Large intestine (tissue), 12 donors: Measurements from ENCODE around the gene HMGCS1. TPM values are rescaled to one million over a fixed set of nuclear protein-coding genes. Genes with fewer than 3 reads are reported as not detected.

Experiments used
- DNase-seq, 2 donors: peaks; one replicate each; pipeline versions ENCODE4 v3.0.0 to v3.0.0-alpha.2; 2013
- H3K27ac ChIP-seq: one replicate; pipeline ENCODE4 v1.5.1; 2013; ENCODE audit warnings: low read length
- H3K27me3 ChIP-seq: 2 replicates; pipeline ENCODE4 v1.6.1; 2013; ENCODE audit warnings: low read length; ENCODE audit not compliant: control insufficient read depth, insufficient read depth
- H3K36me3 ChIP-seq: 2 replicates; pipeline ENCODE4 v1.6.1; 2013; ENCODE audit warnings: low read length; ENCODE audit not compliant: control insufficient read depth, insufficient read depth
- H3K4me1 ChIP-seq: one replicate; pipeline ENCODE4 v1.6.1; 2013; ENCODE audit warnings: low read length; ENCODE audit not compliant: control insufficient read depth, insufficient read depth
- H3K4me3 ChIP-seq: one replicate; pipeline ENCODE4 v1.5.1; 2013; ENCODE audit warnings: low read length
- H3K9me3 ChIP-seq: one replicate; pipeline ENCODE4 v1.6.1; 2013; ENCODE audit warnings: mild to moderate bottlenecking, low read depth, low read length, moderate library complexity; ENCODE audit not compliant: control insufficient read depth
- WGBS: methylation state at CpG from one replicate; pipeline ENCODE4 v1.1.5; 2013; ENCODE audit warnings: low lambda C conversion rate; ENCODE audit not compliant: insufficient coverage; 5-methylcytosine and 5-hydroxymethylcytosine counted together
- long read RNA-seq, 11 donors: transcript quantifications; one replicate each; lab custom pipeline, GENCODE V29; 2026
- polyA plus RNA-seq: library from polyadenylated mRNA; unstranded; fragments of 120-200 nt; gene quantifications from one replicate; pipeline ENCODE4 v1.2.1, GENCODE V29; 2013

The HMGCS1 gene
- polyA plus RNA-seq: 179 TPM
- long read RNA-seq, donor 1, transcript HMGCS1-201 (11 exons, 3,506 nt): major isoform, 7 of 44 reads
- long read RNA-seq, donor 1, transcript HMGCS1-202 (10 exons, 3,466 nt): minor isoform, 5 of 44 reads
- long read RNA-seq, donor 1, partial matches to known transcripts: 28 of 44 reads
- long read RNA-seq, donor 1, other reads (novel, unspliced or antisense): 0 of 44 reads
- long read RNA-seq, donor 2, transcript HMGCS1-203 (2 exons, 950 nt): minor isoform, 5 of 83 reads
- long read RNA-seq, donor 2, transcript HMGCS1-201 (11 exons, 3,506 nt): minor isoform, 14 of 83 reads
- long read RNA-seq, donor 2, transcript HMGCS1-202 (10 exons, 3,466 nt): major isoform, 16 of 83 reads
- long read RNA-seq, donor 2, partial matches to known transcripts: 45 of 83 reads
- long read RNA-seq, donor 2, other reads (novel, unspliced or antisense): 0 of 83 reads
- long read RNA-seq, donor 3, transcript HMGCS1-202 (10 exons, 3,466 nt): minor isoform, 17 of 88 reads
- long read RNA-seq, donor 3, transcript HMGCS1-204 (3 exons, 708 nt): minor isoform, 5 of 88 reads
- long read RNA-seq, donor 3, transcript HMGCS1-201 (11 exons, 3,506 nt): major isoform, 22 of 88 reads
- long read RNA-seq, donor 3, partial matches to known transcripts: 34 of 88 reads
- long read RNA-seq, donor 3, other reads (novel, unspliced or antisense): 7 of 88 reads
- long read RNA-seq, donor 4, partial matches to known transcripts: 0 of 1 reads
- long read RNA-seq, donor 4, other reads (novel, unspliced or antisense): 0 of 1 reads
- long read RNA-seq, donor 5, transcript HMGCS1-202 (10 exons, 3,466 nt): major isoform, 11 of 20 reads
- long read RNA-seq, donor 5, partial matches to known transcripts: 5 of 20 reads
- long read RNA-seq, donor 5, other reads (novel, unspliced or antisense): 0 of 20 reads
- long read RNA-seq, donor 6, transcript HMGCS1-201 (11 exons, 3,506 nt): major isoform, 11 of 61 reads
- long read RNA-seq, donor 6, transcript HMGCS1-202 (10 exons, 3,466 nt): minor isoform, 6 of 61 reads
- long read RNA-seq, donor 6, partial matches to known transcripts: 37 of 61 reads
- long read RNA-seq, donor 6, other reads (novel, unspliced or antisense): 0 of 61 reads
- long read RNA-seq, donor 7, partial matches to known transcripts: 7 of 17 reads
- long read RNA-seq, donor 7, other reads (novel, unspliced or antisense): 0 of 17 reads
- long read RNA-seq, donor 8, transcript HMGCS1-203 (2 exons, 950 nt): minor isoform, 8 of 97 reads
- long read RNA-seq, donor 8, transcript HMGCS1-202 (10 exons, 3,466 nt): minor isoform, 16 of 97 reads
- long read RNA-seq, donor 8, transcript HMGCS1-201 (11 exons, 3,506 nt): major isoform, 18 of 97 reads
- long read RNA-seq, donor 8, partial matches to known transcripts: 52 of 97 reads
- long read RNA-seq, donor 8, other reads (novel, unspliced or antisense): 0 of 97 reads
- long read RNA-seq, donor 9, transcript HMGCS1-204 (3 exons, 708 nt): minor isoform, 5 of 55 reads
- long read RNA-seq, donor 9, transcript HMGCS1-202 (10 exons, 3,466 nt): minor isoform, 10 of 55 reads
- long read RNA-seq, donor 9, transcript HMGCS1-203 (2 exons, 950 nt): minor isoform, 5 of 55 reads
- long read RNA-seq, donor 9, transcript HMGCS1-201 (11 exons, 3,506 nt): major isoform, 12 of 55 reads
- long read RNA-seq, donor 9, partial matches to known transcripts: 22 of 55 reads
- long read RNA-seq, donor 9, other reads (novel, unspliced or antisense): 0 of 55 reads
- long read RNA-seq, donor 10, transcript HMGCS1-201 (11 exons, 3,506 nt): major isoform, 21 of 67 reads
- long read RNA-seq, donor 10, transcript HMGCS1-203 (2 exons, 950 nt): minor isoform, 6 of 67 reads
- long read RNA-seq, donor 10, transcript HMGCS1-202 (10 exons, 3,466 nt): minor isoform, 16 of 67 reads
- long read RNA-seq, donor 10, partial matches to known transcripts: 22 of 67 reads
- long read RNA-seq, donor 10, other reads (novel, unspliced or antisense): 0 of 67 reads
- long read RNA-seq, donor 11, transcript HMGCS1-201 (11 exons, 3,506 nt): minor isoform, 8 of 46 reads
- long read RNA-seq, donor 11, transcript HMGCS1-202 (10 exons, 3,466 nt): major isoform, 10 of 46 reads
- long read RNA-seq, donor 11, partial matches to known transcripts: 24 of 46 reads
- long read RNA-seq, donor 11, other reads (novel, unspliced or antisense): 0 of 46 reads

GRCh38 chr5:43313035-43313853 lies at the start of gene HMGCS1:
HMGCS1 (minus strand) TSS chr5:43313412; CDS start chr5:43298965, 14,447 bp downstream.
- Histone ChIP-seq H3K27me3 (no peaks in the 10 kb centered on the region), H3K9me3 (no peaks in the 10 kb centered on the region), H3K4me1 (peaks cover 7% of the 10 kb centered on the region), H3K36me3 (no peaks in the 10 kb centered on the region), H3K27ac (peak within 1 kb of the TSS; percentile 93), H3K4me3 (peak within 1 kb of the TSS; percentile 82)
- peak; percentile 99 to 100 for DNase-seq
- WGBS: no CpG with 5 or more reads among the region's 70 CpGs

DNA sequence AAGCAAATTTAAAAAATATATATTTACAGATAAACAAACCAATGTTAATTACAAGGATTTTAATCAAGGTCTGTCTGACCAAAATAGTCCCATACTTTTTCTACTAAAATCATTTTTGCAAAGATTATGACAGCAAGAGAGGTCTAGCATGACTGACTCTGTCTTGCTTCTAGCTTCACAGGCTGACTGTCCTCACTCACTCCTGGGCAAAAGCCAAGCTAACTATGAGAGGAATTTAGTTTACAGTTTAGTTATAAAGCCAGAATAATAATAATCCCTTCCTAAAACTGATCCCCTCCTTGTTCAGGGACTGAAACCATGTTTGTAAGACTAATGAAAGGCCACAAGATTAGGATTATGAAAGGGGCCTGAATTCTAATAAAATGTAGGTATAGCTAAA lies 45.5 kb upstream of the HMGCS1 start:
- no peak for DNase-seq
- Histone ChIP-seq H3K36me3 (no peaks in the 10 kb centered on the region), H3K9me3 (peaks cover 3% of the 10 kb centered on the region)

GRCh38 chr5:43358301-43358700 lies 45.1 kb upstream of the HMGCS1 start:
- H3K4me1 ChIP-seq: peaks cover 13% of the 10 kb centered on the region
- H3K4me3 ChIP-seq: no peak overlapping the region
- DNase-seq: no peak
- peaks cover 3% of the 10 kb centered on the region for H3K9me3 ChIP-seq
- H3K27me3 ChIP-seq: no peaks in the 10 kb centered on the region
- WGBS: no CpG with 5 or more reads among the region's 3 CpGs
- no peaks in the 10 kb centered on the region for H3K36me3 ChIP-seq
- H3K27ac ChIP-seq: no peak overlapping the region

More for the DNA sequence above, 45.5 kb upstream of the HMGCS1 start:
- Histone ChIP-seq H3K27me3 (no peaks in the 10 kb centered on the region), H3K27ac (no peak overlapping the region), H3K4me1 (peaks cover 13% of the 10 kb centered on the region), H3K4me3 (no peak overlapping the region)

GRCh38 chr5:43357878-43358281 lies 44.7 kb upstream of the HMGCS1 start:
- 60% methylated on average over 2 of the region's 3 CpGs for WGBS
- Histone ChIP-seq H3K9me3 (peaks cover 3% of the 10 kb centered on the region), H3K36me3 (no peaks in the 10 kb centered on the region), H3K27me3 (no peaks in the 10 kb centered on the region), H3K4me3 (no peak overlapping the region), H3K27ac (no peak overlapping the region), H3K4me1 (peaks cover 13% of the 10 kb centered on the region)
- no peak for DNase-seq

DNA sequence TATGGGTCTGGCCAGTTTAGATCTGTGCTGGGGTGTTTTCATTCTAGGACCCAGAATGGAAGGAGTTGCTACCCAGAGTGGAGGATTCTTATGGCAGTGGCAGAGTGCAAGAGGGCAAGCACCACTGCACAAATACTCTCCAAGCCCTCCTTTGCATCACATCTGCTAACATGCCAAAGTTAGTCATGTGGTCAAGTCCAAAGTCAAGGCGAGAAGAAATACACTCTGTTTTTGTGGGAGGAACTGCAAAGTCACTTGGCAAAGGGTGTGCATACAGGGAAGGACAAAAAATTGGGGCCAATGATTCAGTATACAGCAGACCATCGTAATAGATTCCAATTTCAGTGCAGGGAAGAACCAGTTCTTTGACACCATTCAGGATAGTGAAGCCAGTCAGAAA lies 43.9 kb upstream of the HMGCS1 start:
- no CpG with 5 or more reads among the region's 2 CpGs for WGBS
- Histone ChIP-seq H3K27me3 (no peaks in the 10 kb centered on the region), H3K27ac (peak overlapping the region; percentile 40), H3K36me3 (no peaks in the 10 kb centered on the region), H3K4me1 (peaks cover 13% of the 10 kb centered on the region), H3K9me3 (peaks cover 3% of the 10 kb centered on the region), H3K4me3 (no peak overlapping the region)
- peak in 1 of 2 donors; percentile 71 for DNase-seq

DNA sequence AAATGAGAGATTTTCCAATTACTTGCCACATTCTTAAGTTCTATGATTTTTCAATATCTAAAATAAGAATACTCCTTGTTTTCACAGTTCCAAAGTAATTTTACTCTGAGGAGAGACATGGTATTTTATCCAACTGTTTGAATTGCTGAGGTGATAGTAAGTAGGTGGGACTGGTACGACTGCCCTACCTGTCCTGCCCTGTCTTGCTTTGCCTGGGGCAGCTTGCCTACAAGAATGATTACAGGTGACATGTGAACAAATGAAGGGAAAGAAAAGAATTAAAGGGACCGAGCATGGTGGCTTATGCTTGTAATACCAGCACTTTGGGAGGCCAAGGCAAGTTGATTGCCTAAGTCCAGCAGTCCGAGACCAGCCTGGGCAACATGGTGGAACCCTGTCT lies 41.6 kb upstream of the HMGCS1 start:
- DNase-seq: no peak
- no peak overlapping the region for H3K4me3 ChIP-seq
- H3K27ac ChIP-seq: no peak overlapping the region
- no peaks in the 10 kb centered on the region for H3K36me3 ChIP-seq
- H3K27me3 ChIP-seq: no peaks in the 10 kb centered on the region
- H3K4me1 ChIP-seq: peaks cover 16% of the 10 kb centered on the region
- H3K9me3 ChIP-seq: peaks cover 3% of the 10 kb centered on the region
- 100% methylated on average over 1 of the region's 3 CpGs for WGBS

GRCh38 chr5:43353668-43354067 lies 40.5 kb upstream of the HMGCS1 start:
- Histone ChIP-seq H3K27me3 (no peaks in the 10 kb centered on the region), H3K4me1 (peaks cover 26% of the 10 kb centered on the region), H3K27ac (no peak overlapping the region), H3K36me3 (no peaks in the 10 kb centered on the region), H3K9me3 (no peaks in the 10 kb centered on the region), H3K4me3 (no peak overlapping the region)
- no CpG with 5 or more reads among the region's 1 CpG for whole genome bisulfite sequencing
- DNase-seq: no peak

DNA sequence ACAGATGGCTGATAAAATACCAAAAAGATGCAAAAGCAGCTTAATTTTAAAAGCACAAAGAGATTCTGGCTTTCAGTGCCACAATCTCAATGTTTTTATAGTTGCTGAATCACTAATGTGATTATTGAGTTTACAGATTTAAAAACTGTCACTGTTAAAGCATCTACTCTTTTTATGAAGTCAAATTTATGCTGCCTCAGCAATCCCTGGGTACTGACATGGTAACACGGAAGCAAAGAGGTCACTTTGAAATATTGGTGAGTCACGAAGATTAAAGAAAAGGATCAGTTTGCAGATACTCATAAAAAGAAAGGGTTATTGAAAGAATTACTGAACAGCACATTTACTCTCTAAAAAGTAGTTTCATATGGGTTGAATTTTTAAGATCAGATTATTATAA lies 39.7 kb upstream of the HMGCS1 start:
- no peak overlapping the region for H3K4me3 ChIP-seq
- no peaks in the 10 kb centered on the region for H3K9me3 ChIP-seq
- no peak overlapping the region for H3K27ac ChIP-seq
- no peaks in the 10 kb centered on the region for H3K27me3 ChIP-seq
- H3K4me1 ChIP-seq: peaks cover 30% of the 10 kb centered on the region
- DNase-seq: no peak
- 64% methylated on average over 2 of the region's 2 CpGs for WGBS
- no peaks in the 10 kb centered on the region for H3K36me3 ChIP-seq
